Pancreas (tissue), 10 donors: ENCODE data around the gene FAM9A. TPM values are rescaled to one million over a fixed set of nuclear protein-coding genes. Genes with fewer than 3 reads are reported as not detected.

Experiments used
- ATAC-seq, 4 donors: fragments of 200-7000 bp; cut with Tn5 transposase; one replicate each; pipeline versions ENCODE4 v1.8.0 to v1.9.1; 2020; ENCODE audit warnings: mild to moderate bottlenecking in 4 of 4, moderate library complexity in 4 of 4
- DNase-seq, 6 donors: peaks; one replicate each; pipeline ENCODE4 v3.0.0-alpha.2; 2020
- FAIRE-seq: peaks from 2 replicates; lab custom pipeline; 2012; peaks lifted over from hg19 to GRCh38; lab: Jason Lieb, UNC
- H3K27ac ChIP-seq, 4 donors: fragments of 200-600 bp; sonication (generic); 1 replicate in 3 of 4; 2 replicates in 1 of 4; pipeline versions ENCODE4 v1.5.0 to v1.8.0; 2020
- H3K27me3 ChIP-seq, 4 donors: fragments of 200-600 bp; one replicate each; pipeline ENCODE4 v1.8.0; 2021
- H3K36me3 ChIP-seq, 3 donors: fragments of 200-600 bp; sonication (generic) in 1 of 3; one replicate each; pipeline versions ENCODE4 v1.5.0 to v1.8.0; 2020 to 2021
- H3K4me1 ChIP-seq, 3 donors: fragments of 200-600 bp; one replicate each; pipeline ENCODE4 v1.8.0; 2021
- H3K4me3 ChIP-seq, 4 donors: fragments of 200-600 bp; sonication (generic) in 2 of 4; one replicate each; pipeline versions ENCODE4 v1.5.0 to v1.8.0; 2020 to 2021
- H3K9me3 ChIP-seq, 4 donors: fragments of 200-600 bp; one replicate each; pipeline ENCODE4 v1.8.0; 2021
- WGBS, 2 donors: extraction: QIAGEN DNeasy Blood & Tissue Kit; methylation state at CpG; one replicate each; pipeline ENCODE4 v1.1.7; 2013; 5-methylcytosine and 5-hydroxymethylcytosine counted together
- intact Hi-C, 3 donors: fragments of 100-400 bp; cut with DNase I; formaldehyde crosslinking; loops; one replicate each; pipeline versions ENCODE4 v1.11.1 to v1.14.2; 2022
- polyA plus RNA-seq, 2 donors: library from polyadenylated mRNA; stranded (reverse); fragments of 200-250 nt; gene quantifications; one replicate each; pipeline ENCODE4 v1.2.3, GENCODE V29; 2013
- total RNA-seq, 6 donors: library from RNA; stranded (reverse); fragmentation: NEBNext Ultra II Directional in 4 of 6; extraction: Animal tissue kit (Norgen Biotek cat#: 25700) in 4 of 6; gene quantifications; one replicate each; pipeline versions ENCODE4 v1.2.1 to v1.2.4, GENCODE V29; 2021 to 2023
- TF ChIP-seq, protein P1 (sequence below), 4 donors: fragments of 200-600 bp; sonication (generic) in 3 of 4; IDR thresholded peaks; one replicate each; pipeline versions ENCODE4 v1.5.0 to v1.8.0; 2021; ENCODE audit warnings: antibody characterized with exemption in 4 of 4
- donor health status: healthy with polysubstance abuse.
- donor health status: DM: no; HTN: no; CAD: no; lungs with moderate emphysema.
- donor health status: DM: no; HTN: no; CAD: no.
- donor health status: control.
- donor health status: control.
- donor health status: Bipolar disorder and iron deficiency.
- donor health status: DM: yes; HTN: yes; CAD: no.
- donor health status: DM: no; HTN: no; CAD: no.
- donor health status: DM: no; HTN: no; CAD: no.
- donor health status: DM: yes; HTN: yes; CAD: no.

The FAM9A gene
- total and polyA plus RNA-seq, 8 donors = not detected

DNA sequence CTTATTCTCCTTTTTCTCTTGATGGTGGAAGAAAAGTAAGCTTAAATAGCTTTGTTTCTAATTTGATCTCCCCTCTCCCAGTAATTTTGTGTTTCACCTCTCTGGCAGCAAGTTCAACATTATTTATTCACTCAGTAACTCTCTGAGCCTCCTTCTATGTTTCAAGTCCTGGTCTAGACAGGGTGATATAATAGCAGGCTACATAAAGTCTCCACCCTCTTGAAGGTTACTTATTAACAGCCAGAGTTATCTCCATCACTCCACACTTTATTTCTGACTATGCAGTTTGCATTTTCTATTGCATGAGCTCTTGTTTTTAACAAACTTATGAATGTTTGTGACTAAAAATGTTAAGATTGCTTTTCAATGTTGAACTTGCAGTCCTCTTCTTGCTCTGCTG, 51.5 kb downstream of the FAM9A start:
- FAIRE-seq = no peak
- intact Hi-C loops = no loop called here
- Histone ChIP-seq H3K36me3 (no peaks in the 10 kb centered on the region), H3K4me3 (no peak overlapping the region), H3K4me1 (no peaks in the 10 kb centered on the region), H3K9me3 (no peaks in the 10 kb centered on the region), H3K27me3 (peaks cover 0 to 19% (median 0%) of the 10 kb centered on the region in 4 donors), H3K27ac (no peak overlapping the region)
- DNase-seq = no peak
- no peak for ATAC-seq
- TF ChIP-seq, protein P1, sequence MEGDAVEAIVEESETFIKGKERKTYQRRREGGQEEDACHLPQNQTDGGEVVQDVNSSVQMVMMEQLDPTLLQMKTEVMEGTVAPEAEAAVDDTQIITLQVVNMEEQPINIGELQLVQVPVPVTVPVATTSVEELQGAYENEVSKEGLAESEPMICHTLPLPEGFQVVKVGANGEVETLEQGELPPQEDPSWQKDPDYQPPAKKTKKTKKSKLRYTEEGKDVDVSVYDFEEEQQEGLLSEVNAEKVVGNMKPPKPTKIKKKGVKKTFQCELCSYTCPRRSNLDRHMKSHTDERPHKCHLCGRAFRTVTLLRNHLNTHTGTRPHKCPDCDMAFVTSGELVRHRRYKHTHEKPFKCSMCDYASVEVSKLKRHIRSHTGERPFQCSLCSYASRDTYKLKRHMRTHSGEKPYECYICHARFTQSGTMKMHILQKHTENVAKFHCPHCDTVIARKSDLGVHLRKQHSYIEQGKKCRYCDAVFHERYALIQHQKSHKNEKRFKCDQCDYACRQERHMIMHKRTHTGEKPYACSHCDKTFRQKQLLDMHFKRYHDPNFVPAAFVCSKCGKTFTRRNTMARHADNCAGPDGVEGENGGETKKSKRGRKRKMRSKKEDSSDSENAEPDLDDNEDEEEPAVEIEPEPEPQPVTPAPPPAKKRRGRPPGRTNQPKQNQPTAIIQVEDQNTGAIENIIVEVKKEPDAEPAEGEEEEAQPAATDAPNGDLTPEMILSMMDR (IDR thresholded peaks at IDR 0.05) = no peak

DNA sequence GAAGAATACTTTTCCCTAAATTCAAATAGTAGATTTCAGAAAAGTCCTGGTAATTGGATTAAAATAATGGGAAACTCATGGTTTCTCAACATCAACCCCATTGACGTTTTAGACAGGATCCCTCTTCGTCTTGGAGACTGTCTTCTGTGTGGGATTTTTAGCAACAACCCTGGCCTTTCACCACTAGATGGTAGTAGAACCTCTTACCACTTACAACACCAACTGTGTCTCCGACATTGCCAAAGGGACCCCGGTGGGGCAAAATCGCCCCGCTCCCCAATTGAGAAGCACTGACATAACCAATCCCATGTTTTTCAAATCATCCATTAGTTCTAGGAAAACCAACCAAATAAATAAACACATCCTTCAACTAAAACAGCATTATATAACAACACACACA, 52.3 kb downstream of the FAM9A start:
- TF ChIP-seq, protein P1 (IDR thresholded peaks at IDR 0.05) = peak; percentile 12 to 42 (median 32)
- WGBS, 2 donors = 6 to 7% methylated on average over 6 of the region's 6 CpGs
- H3K36me3 ChIP-seq = no peaks in the 10 kb centered on the region
- H3K4me1 ChIP-seq = no peaks in the 10 kb centered on the region
- no peak for FAIRE-seq
- peak in 3 of 4 donors; percentile 63 to 72 (median 66) for ATAC-seq
- peaks cover 0 to 19% (median 0%) of the 10 kb centered on the region in 4 donors for H3K27me3 ChIP-seq
- intact Hi-C loops = no loop called here
- H3K9me3 ChIP-seq = no peaks in the 10 kb centered on the region
- DNase-seq = no peak
- no peak overlapping the region for H3K4me3 ChIP-seq
- no peak overlapping the region for H3K27ac ChIP-seq

DNA sequence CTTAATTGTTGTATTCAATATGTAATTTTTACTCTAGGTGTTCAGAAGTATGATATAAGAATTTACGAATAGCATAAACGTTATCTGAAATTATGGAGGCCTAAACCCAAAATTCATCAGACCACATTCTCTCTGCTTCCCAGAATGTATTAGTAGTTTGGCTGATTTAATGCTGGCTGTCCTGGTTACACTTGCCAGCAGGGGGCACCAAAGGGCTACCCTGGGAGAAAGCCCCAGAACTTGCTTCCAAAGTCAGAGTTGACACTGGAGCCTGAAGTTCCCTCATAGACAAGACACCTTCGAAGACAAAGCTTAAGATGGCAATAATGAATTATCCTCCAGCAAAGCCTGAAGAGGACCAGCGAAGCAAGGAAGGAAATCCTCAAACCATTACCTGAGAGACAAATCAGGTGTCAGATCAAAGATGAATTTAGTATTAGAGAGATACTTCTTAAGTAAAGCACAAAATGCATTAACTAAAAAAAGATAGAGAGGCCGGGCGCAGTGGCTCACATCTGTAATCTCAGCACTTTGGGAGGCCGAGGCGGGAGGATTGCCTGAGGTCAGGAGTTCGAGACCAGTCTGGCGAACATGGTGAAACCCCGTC, 58.0 kb downstream of the FAM9A start:
- Histone ChIP-seq H3K27me3 (peaks cover 0 to 21% (median 0%) of the 10 kb centered on the region in 4 donors), H3K4me3 (no peak overlapping the region), H3K36me3 (no peaks in the 10 kb centered on the region), H3K4me1 (no peaks in the 10 kb centered on the region), H3K9me3 (no peaks in the 10 kb centered on the region), H3K27ac (no peak overlapping the region)
- DNase-seq (peak; percentile 15 to 88 (median 62)), ATAC-seq (peak in 3 of 4 donors; percentile 63 to 84 (median 66)), FAIRE-seq (no peak)
- intact Hi-C loops = no loop called here
- TF ChIP-seq, protein P1 (IDR thresholded peaks at IDR 0.05) = peak; percentile 30 to 74 (median 68)
- 51 to 54% methylated on average over 11 of the region's 11 CpGs for WGBS, 2 donors

DNA sequence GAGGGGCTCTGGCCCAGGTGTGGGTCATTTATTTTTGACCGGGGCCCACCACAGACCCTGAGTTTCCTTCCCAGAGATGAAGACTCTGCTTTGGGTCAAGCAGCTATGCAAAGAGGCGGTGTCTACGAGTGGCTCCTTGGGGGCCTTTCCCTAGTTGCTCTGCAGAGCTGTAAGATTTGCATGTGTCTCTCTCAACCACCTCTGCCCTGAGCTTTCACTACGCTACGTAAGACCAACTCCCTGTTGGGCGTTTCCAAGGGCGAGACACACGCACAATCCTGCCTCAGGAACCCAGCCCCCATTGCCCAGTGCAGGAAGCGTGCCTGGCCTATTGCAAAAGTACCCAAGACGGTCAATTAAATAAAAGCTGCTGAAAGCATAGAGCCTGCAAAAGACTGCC, 59.2 kb downstream of the FAM9A start:
- ATAC-seq (no peak), DNase-seq (no peak), FAIRE-seq (no peak)
- Histone ChIP-seq H3K4me3 (no peak overlapping the region), H3K27ac (no peak overlapping the region), H3K27me3 (peaks cover 0 to 27% (median 0%) of the 10 kb centered on the region in 4 donors), H3K4me1 (no peaks in the 10 kb centered on the region), H3K36me3 (no peaks in the 10 kb centered on the region), H3K9me3 (no peaks in the 10 kb centered on the region)
- TF ChIP-seq, protein P1 (IDR thresholded peaks at IDR 0.05) = no peak
- intact Hi-C loops = no loop called here
- 74% methylated on average over 10 of the region's 10 CpGs for WGBS, 2 donors

Other genes with a start within 250 kb of the FAM9A start
- 1 to 10 TPM in 1 of 6 donors, under 1 TPM in 5; 0.05 to 2.1 (median 0.31) TPM for gene ANOS1, start 69.2 kb downstream of the FAM9A start, total RNA-seq
- under 1 TPM; 0.04 to 0.23 TPM for gene ANOS1, start 69.2 kb downstream of the FAM9A start, polyA plus RNA-seq
- gene FAM9B, start 232.7 kb upstream of the FAM9A start, total RNA-seq = not detected
- gene FAM9B, start 232.7 kb upstream of the FAM9A start, polyA plus RNA-seq = not detected